Astrocyte (in vitro differentiated cells and primary cell): ENCODE results near the gene CACNA1C. TPM values are rescaled to one million over a fixed set of nuclear protein-coding genes. Genes with fewer than 3 reads are reported as not detected.

Experiments
- DNase-seq: peaks from one replicate; pipeline ENCODE4 v3.0.0-alpha.2; 2010; ENCODE audit warnings: low read depth
- FAIRE-seq: peaks from 2 replicates; lab custom pipeline; 2011; peaks lifted over from hg19 to GRCh38; lab: Jason Lieb, UNC
- H2AFZ ChIP-seq: 2 replicates; pipeline ENCODE4 v1.6.0; 2012; ENCODE audit warnings: low read depth, low read length, inconsistent platforms
- H3K27ac ChIP-seq: 2 replicates; pipeline ENCODE4 v1.5.1; 2011; ENCODE audit warnings: low read depth, low read length, inconsistent platforms
- H3K27me3 ChIP-seq: 2 replicates; pipeline ENCODE4 v1.6.0; 2011; ENCODE audit warnings: low read length, inconsistent platforms; ENCODE audit not compliant: insufficient read depth
- H3K36me3 ChIP-seq: 2 replicates; pipeline ENCODE4 v1.5.1; 2011; ENCODE audit warnings: low read length, inconsistent platforms; ENCODE audit not compliant: insufficient read depth
- H3K4me1 ChIP-seq: 2 replicates; pipeline ENCODE4 v1.5.1; 2011; ENCODE audit warnings: low read length, inconsistent platforms; ENCODE audit not compliant: insufficient read depth
- H3K4me2 ChIP-seq: 2 replicates; pipeline ENCODE4 v1.6.0; 2012; ENCODE audit warnings: low read length, inconsistent platforms
- H3K4me3 ChIP-seq: 2 replicates; pipeline ENCODE4 v1.5.1; 2011; ENCODE audit warnings: low read depth, mild to moderate bottlenecking, low read length, inconsistent platforms; ENCODE audit not compliant: insufficient read depth
- H3K79me2 ChIP-seq: 2 replicates; pipeline ENCODE4 v1.6.0; 2012; ENCODE audit warnings: mild to moderate bottlenecking, low read length, inconsistent platforms; ENCODE audit not compliant: insufficient read depth
- H3K9ac ChIP-seq: 2 replicates; pipeline ENCODE4 v1.6.0; 2012; ENCODE audit warnings: mild to moderate bottlenecking, low read length, inconsistent platforms
- H3K9me3 ChIP-seq: 2 replicates; pipeline ENCODE4 v1.5.1; 2012; ENCODE audit warnings: low read depth, mild to moderate bottlenecking, low read length, inconsistent platforms; ENCODE audit not compliant: insufficient read depth
- H4K20me1 ChIP-seq: 2 replicates; pipeline ENCODE4 v1.6.0; 2012; ENCODE audit warnings: low read length, inconsistent platforms; ENCODE audit not compliant: insufficient read depth
- H3K27ac Mint-ChIP-seq: one replicate; pipeline ENCODE4 v1.8.0; 2021; ENCODE audit warnings: mild to moderate bottlenecking, mixed read lengths; ENCODE audit not compliant: unreplicated experiment
- H3K27me3 Mint-ChIP-seq: one replicate; pipeline ENCODE4 v1.8.0; 2021; ENCODE audit warnings: low read depth, mixed read lengths; ENCODE audit not compliant: unreplicated experiment
- H3K36me3 Mint-ChIP-seq: one replicate; pipeline ENCODE4 v1.8.0; 2021; ENCODE audit warnings: low read depth, mixed read lengths; ENCODE audit not compliant: unreplicated experiment
- H3K4me1 Mint-ChIP-seq: one replicate; pipeline ENCODE4 v1.8.0; 2021; ENCODE audit warnings: low read depth, mixed read lengths; ENCODE audit not compliant: unreplicated experiment
- H3K4me3 Mint-ChIP-seq: one replicate; pipeline ENCODE4 v1.8.0; 2021; ENCODE audit warnings: mild to moderate bottlenecking, moderate library complexity, mixed read lengths; ENCODE audit not compliant: unreplicated experiment
- H3K9me3 Mint-ChIP-seq: one replicate; pipeline ENCODE4 v1.8.0; 2021; ENCODE audit warnings: mild to moderate bottlenecking, mixed read lengths; ENCODE audit not compliant: unreplicated experiment
- EZH2 ChIP-seq: IDR thresholded peaks from 2 replicates; pipeline ENCODE4 v1.6.1; 2012; ENCODE audit warnings: mild to moderate bottlenecking, low read length, inconsistent platforms; ENCODE audit not compliant: insufficient read depth
- total RNA-seq: library from RNA; stranded (reverse); gene quantifications from 2 replicates; pipeline ENCODE4 v1.2.1, GENCODE V29; 2021
- TF ChIP-seq, protein P1 (sequence below): IDR thresholded peaks from 2 replicates; pipeline ENCODE4 v1.5.1; 2011; ENCODE audit warnings: low read depth, mild to moderate bottlenecking, inconsistent platforms, low read length, moderate library complexity; ENCODE audit not compliant: insufficient read depth

The CACNA1C gene
- total RNA-seq, 1 donor from 2014 or later, result 2.1 TPM

DNA sequence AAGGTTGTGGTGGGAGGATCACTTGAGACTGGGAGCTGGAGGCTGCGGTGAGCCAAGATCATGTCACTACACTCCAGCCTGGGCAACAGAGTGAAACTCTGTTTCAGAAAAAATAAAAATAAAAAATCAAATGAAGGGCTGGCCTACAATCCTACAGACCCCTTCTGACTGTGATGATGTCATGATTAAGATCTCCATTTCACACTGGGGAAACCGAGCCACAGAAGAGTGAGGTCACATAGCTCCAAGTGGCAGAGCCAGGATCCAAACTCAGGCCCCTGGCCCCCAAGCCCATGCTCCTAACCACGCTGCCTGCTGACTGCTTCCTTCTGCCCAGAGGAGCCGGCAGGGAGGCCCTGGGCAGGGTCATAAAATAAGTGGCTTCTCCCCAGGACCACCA is 483.9 kb downstream of the CACNA1C start:
- FAIRE-seq, result no peak

DNA sequence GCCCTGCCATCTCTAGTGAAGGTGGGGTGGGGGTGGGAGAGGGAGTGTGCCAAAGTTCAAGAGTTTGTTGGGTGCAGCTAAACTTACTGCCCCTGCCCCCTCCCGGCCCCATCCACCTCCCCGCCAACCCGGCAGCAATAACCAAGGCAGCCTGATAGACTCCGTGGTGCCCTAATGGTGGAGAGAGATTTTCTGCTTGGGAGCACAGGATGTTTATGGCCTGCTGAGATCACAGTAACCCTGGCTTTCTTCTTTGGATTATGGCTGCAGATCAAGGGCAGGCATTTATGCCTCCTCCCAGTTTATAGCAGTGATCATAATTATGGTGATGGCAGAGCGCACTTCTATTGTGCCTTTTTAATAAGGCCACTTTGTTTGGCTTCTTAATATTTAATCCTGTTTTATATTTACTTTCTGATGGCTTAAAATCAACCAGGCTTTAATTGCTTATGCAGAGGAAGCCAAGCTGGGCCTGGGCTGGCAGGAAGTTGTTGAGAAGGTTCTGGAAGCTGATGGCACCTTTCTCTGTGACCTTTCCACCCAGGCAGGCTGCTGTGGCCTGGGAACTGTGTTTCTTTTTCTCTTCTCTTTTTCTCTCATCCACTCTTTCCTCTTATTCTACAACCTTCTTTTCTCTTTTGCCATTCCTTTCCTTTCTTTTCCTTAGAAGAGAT is 485.2 kb downstream of the CACNA1C start:
- H3K9me3 ChIP-seq, result no peaks in the 10 kb centered on the region
- no peaks in the 10 kb centered on the region for H3K27me3 ChIP-seq
- no peak overlapping the region for H3K27ac ChIP-seq
- H3K4me2 ChIP-seq, result no peak overlapping the region
- TF ChIP-seq, protein P1, sequence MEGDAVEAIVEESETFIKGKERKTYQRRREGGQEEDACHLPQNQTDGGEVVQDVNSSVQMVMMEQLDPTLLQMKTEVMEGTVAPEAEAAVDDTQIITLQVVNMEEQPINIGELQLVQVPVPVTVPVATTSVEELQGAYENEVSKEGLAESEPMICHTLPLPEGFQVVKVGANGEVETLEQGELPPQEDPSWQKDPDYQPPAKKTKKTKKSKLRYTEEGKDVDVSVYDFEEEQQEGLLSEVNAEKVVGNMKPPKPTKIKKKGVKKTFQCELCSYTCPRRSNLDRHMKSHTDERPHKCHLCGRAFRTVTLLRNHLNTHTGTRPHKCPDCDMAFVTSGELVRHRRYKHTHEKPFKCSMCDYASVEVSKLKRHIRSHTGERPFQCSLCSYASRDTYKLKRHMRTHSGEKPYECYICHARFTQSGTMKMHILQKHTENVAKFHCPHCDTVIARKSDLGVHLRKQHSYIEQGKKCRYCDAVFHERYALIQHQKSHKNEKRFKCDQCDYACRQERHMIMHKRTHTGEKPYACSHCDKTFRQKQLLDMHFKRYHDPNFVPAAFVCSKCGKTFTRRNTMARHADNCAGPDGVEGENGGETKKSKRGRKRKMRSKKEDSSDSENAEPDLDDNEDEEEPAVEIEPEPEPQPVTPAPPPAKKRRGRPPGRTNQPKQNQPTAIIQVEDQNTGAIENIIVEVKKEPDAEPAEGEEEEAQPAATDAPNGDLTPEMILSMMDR, result no peak
- no peak for TF ChIP-seq EZH2
- FAIRE-seq (no peak), DNase-seq (no peak)
- Mint-ChIP-seq H3K4me3 (no peak overlapping the region), H3K4me1 (peaks cover 6% of the 10 kb centered on the region), H3K27me3 (peaks cover 38% of the 10 kb centered on the region), H3K27ac (no peak overlapping the region), H3K9me3 (peaks cover 3% of the 10 kb centered on the region), H3K36me3 (peaks cover 3% of the 10 kb centered on the region)
- H3K4me3 ChIP-seq, result no peak overlapping the region
- no peaks in the 10 kb centered on the region for H4K20me1 ChIP-seq
- no peaks in the 10 kb centered on the region for H3K4me1 ChIP-seq
- H3K79me2 ChIP-seq, result no peaks in the 10 kb centered on the region
- no peak overlapping the region for H2AFZ ChIP-seq
- no peaks in the 10 kb centered on the region for H3K36me3 ChIP-seq
- H3K9ac ChIP-seq, result no peak overlapping the region

More for the DNA sequence above, 483.9 kb downstream of the CACNA1C start:
- Mint-ChIP-seq H3K4me3 (no peak overlapping the region), H3K27ac (no peak overlapping the region), H3K27me3 (peaks cover 42% of the 10 kb centered on the region), H3K9me3 (peaks cover 3% of the 10 kb centered on the region), H3K36me3 (peaks cover 5% of the 10 kb centered on the region), H3K4me1 (peaks cover 8% of the 10 kb centered on the region)
- Histone ChIP-seq H2AFZ (no peak overlapping the region), H3K27me3 (no peaks in the 10 kb centered on the region), H3K4me2 (no peak overlapping the region), H3K36me3 (no peaks in the 10 kb centered on the region), H3K79me2 (no peaks in the 10 kb centered on the region), H4K20me1 (no peaks in the 10 kb centered on the region), H3K9me3 (no peaks in the 10 kb centered on the region), H3K4me1 (no peaks in the 10 kb centered on the region), H3K4me3 (no peak overlapping the region), H3K9ac (no peak overlapping the region), H3K27ac (no peak overlapping the region)
- no peak for TF ChIP-seq EZH2
- no peak for DNase-seq

DNA sequence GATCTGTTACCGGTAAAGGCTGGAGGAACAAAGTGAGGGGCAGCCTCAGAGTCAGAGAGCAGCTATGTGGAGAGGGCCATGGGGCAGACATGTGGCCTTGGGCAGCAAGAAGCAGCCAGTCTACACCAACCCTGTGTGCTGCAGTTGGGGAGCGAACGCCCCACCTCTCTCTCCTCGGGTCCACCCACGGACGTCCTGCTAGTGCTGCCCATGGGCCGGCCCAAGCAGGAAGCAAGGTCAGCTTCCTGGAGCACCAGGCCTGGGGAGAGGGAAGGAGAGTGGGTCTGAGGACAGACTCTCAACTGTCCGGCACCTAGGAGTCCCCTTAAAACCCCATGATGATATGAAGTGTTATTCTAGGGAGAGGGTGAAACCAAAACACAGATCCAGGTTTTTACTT is 487.2 kb downstream of the CACNA1C start:
- no peak overlapping the region for H2AFZ ChIP-seq
- H3K27ac ChIP-seq, result no peak overlapping the region
- H3K27me3 Mint-ChIP-seq, result peaks cover 37% of the 10 kb centered on the region
- no peak overlapping the region for H3K4me3 Mint-ChIP-seq
- no peaks in the 10 kb centered on the region for H3K36me3 ChIP-seq
- no peaks in the 10 kb centered on the region for H4K20me1 ChIP-seq
- no peak overlapping the region for H3K9ac ChIP-seq
- FAIRE-seq (no peak), DNase-seq (no peak)
- no peaks in the 10 kb centered on the region for H3K36me3 Mint-ChIP-seq
- no peaks in the 10 kb centered on the region for H3K79me2 ChIP-seq
- no peak overlapping the region for H3K27ac Mint-ChIP-seq
- H3K27me3 ChIP-seq, result no peaks in the 10 kb centered on the region
- no peak for TF ChIP-seq EZH2
- TF ChIP-seq, protein P1, result no peak
- no peaks in the 10 kb centered on the region for H3K4me1 ChIP-seq
- no peak overlapping the region for H3K4me3 ChIP-seq
- no peaks in the 10 kb centered on the region for H3K9me3 ChIP-seq
- peaks cover 4% of the 10 kb centered on the region for H3K9me3 Mint-ChIP-seq
- H3K4me2 ChIP-seq, result no peak overlapping the region
- H3K4me1 Mint-ChIP-seq, result peaks cover 6% of the 10 kb centered on the region
